ENCODE data around the gene PGR. TPM values are rescaled to one million over a fixed set of nuclear protein-coding genes. Genes with fewer than 3 reads are reported as not detected.

Gene PGR
- total RNA-seq, 1 experiment from 2014 or later: 0.20 TPM

DNA sequence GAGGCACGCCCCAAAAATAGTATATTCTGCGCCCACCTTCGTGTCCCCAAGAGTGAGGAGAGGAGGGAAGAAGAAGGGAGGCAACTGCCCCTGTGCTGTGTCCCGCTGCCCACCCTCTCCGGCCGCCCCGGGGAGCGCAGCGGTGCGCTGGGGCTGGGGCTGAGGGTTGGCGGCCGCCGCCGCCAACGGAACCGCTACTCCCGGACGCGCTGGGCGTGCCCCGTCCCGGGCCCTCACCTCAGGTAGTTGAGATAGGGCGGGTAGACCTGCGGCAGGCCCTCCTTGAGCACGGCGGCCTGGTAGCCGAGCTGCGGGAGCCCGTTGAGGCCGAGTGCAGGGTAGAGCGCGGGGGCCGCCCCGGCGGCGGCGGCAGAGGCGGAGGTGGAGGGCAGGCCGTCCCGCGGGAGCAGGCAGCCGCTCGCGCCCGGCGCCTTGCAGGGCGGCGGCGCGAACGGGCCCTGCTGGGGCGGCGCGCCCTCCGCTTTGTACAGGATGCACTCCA is 2.4 kb downstream of the PGR start (continued):
- TF ChIP-seq ZNF425 (CRISPR knock-in tag; conservative IDR thresholded peaks at IDR 0.05): no peak
- no peak for TF ChIP-seq NFYB (CRISPR knock-in tag; conservative IDR thresholded peaks at IDR 0.05; ENCODE audit: low read depth)
- TF ChIP-seq, protein P1, sequence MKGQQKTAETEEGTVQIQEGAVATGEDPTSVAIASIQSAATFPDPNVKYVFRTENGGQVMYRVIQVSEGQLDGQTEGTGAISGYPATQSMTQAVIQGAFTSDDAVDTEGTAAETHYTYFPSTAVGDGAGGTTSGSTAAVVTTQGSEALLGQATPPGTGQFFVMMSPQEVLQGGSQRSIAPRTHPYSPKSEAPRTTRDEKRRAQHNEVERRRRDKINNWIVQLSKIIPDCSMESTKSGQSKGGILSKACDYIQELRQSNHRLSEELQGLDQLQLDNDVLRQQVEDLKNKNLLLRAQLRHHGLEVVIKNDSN (CRISPR knock-in tag; IDR thresholded peaks at IDR 0.05): no peak
- no peak for TF ChIP-seq NFE2L1 (CRISPR knock-in tag; IDR thresholded peaks at IDR 0.05)
- TF ChIP-seq RELA (CRISPR knock-in tag; IDR thresholded peaks at IDR 0.05; ENCODE audit: borderline replicate concordance): no peak
- TF ChIP-seq NFATC4 (CRISPR knock-in tag; IDR thresholded peaks at IDR 0.05): no peak

DNA sequence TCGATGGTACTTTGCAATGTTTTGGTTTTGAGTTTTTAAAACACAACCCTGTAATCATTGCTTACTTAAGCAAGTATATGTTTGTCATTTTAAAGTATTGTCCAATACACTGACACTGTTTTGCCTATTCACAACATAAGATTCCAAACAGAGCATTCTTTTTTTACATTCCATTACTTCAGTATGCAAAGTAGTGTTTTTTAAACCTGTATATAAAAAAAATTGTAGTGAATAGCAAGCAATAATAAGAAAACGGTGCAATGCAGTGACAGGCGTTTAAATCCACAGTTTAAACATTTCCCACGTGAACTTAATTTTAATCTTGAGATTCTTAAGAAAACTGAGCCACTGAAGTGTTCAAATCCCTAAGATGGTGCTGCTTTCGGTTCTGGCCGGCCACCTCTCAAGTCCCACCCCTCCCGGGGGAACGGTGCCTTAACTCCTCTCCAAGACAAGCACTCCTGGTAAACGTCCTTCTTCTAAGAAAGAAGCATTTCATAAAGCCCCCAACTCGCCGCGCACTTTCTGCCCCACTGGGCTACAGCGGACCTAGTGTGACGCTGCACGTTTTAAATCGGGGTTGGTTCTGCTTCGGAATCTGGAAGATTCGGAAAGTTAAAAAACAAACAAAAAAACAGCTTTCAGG is 2.9 kb downstream of the PGR start:
- Mint-ChIP-seq H3K4me3 (peak overlapping the region; percentile 81), H3K9me3 (no peaks in the 10 kb centered on the region), H3K4me1 (peaks cover 7% of the 10 kb centered on the region), H3K27me3 (ENCODE audit: low read depth) (peaks cover 85% of the 10 kb centered on the region), H3K27ac (no peak overlapping the region), H3K36me3 (no peaks in the 10 kb centered on the region)
- DNase-seq (ENCODE audit: low spot score) (peak; percentile 26), ATAC-seq (peak; percentile 4; the same call in 1 of the 2 replicates)
- ChIA-PET POLR2A (no interaction called here), CTCF (no interaction called here)
- TF ChIP-seq, protein P2, sequence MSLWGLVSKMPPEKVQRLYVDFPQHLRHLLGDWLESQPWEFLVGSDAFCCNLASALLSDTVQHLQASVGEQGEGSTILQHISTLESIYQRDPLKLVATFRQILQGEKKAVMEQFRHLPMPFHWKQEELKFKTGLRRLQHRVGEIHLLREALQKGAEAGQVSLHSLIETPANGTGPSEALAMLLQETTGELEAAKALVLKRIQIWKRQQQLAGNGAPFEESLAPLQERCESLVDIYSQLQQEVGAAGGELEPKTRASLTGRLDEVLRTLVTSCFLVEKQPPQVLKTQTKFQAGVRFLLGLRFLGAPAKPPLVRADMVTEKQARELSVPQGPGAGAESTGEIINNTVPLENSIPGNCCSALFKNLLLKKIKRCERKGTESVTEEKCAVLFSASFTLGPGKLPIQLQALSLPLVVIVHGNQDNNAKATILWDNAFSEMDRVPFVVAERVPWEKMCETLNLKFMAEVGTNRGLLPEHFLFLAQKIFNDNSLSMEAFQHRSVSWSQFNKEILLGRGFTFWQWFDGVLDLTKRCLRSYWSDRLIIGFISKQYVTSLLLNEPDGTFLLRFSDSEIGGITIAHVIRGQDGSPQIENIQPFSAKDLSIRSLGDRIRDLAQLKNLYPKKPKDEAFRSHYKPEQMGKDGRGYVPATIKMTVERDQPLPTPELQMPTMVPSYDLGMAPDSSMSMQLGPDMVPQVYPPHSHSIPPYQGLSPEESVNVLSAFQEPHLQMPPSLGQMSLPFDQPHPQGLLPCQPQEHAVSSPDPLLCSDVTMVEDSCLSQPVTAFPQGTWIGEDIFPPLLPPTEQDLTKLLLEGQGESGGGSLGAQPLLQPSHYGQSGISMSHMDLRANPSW (CRISPR knock-in tag; conservative IDR thresholded peaks at IDR 0.05; ENCODE audit: low read depth): no peak
- TF ChIP-seq ZBTB43 (CRISPR knock-in tag; IDR thresholded peaks at IDR 0.05) (no peak), NR2C2 (CRISPR knock-in tag; IDR thresholded peaks at IDR 0.05) (no peak), HMGA2 (CRISPR knock-in tag; IDR thresholded peaks at IDR 0.05) (no peak), ATF1 (CRISPR knock-in tag; IDR thresholded peaks at IDR 0.05) (no peak), FOXP1 (CRISPR knock-in tag; IDR thresholded peaks at IDR 0.05; ENCODE audit: borderline replicate concordance) (no peak), MYBL2 (CRISPR knock-in tag; IDR thresholded peaks at IDR 0.05) (no peak)
- TF ChIP-seq, protein P3, sequence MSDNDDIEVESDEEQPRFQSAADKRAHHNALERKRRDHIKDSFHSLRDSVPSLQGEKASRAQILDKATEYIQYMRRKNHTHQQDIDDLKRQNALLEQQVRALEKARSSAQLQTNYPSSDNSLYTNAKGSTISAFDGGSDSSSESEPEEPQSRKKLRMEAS (CRISPR knock-in tag; IDR thresholded peaks at IDR 0.05): no peak

- Mint-ChIP-seq H3K27ac (no peak overlapping the region), H3K36me3 (no peaks in the 10 kb centered on the region), H3K9me3 (no peaks in the 10 kb centered on the region), H3K27me3 (ENCODE audit: low read depth) (no peaks in the 10 kb centered on the region), H3K4me3 (no peak overlapping the region), H3K4me1 (no peaks in the 10 kb centered on the region)
- DNase-seq (ENCODE audit: low spot score) (no peak), ATAC-seq (no peak)
- POLR2A ChIA-PET: no interaction called here
- CTCF ChIA-PET: no interaction called here
- TF ChIP-seq ZNF416 (CRISPR knock-in tag; IDR thresholded peaks at IDR 0.05): no peak
- TF ChIP-seq OVOL2 (CRISPR knock-in tag; IDR thresholded peaks at IDR 0.05; ENCODE audit: borderline replicate concordance): no peak
- TF ChIP-seq, protein P1 (CRISPR knock-in tag; IDR thresholded peaks at IDR 0.05): no peak
- TF ChIP-seq, protein P4, sequence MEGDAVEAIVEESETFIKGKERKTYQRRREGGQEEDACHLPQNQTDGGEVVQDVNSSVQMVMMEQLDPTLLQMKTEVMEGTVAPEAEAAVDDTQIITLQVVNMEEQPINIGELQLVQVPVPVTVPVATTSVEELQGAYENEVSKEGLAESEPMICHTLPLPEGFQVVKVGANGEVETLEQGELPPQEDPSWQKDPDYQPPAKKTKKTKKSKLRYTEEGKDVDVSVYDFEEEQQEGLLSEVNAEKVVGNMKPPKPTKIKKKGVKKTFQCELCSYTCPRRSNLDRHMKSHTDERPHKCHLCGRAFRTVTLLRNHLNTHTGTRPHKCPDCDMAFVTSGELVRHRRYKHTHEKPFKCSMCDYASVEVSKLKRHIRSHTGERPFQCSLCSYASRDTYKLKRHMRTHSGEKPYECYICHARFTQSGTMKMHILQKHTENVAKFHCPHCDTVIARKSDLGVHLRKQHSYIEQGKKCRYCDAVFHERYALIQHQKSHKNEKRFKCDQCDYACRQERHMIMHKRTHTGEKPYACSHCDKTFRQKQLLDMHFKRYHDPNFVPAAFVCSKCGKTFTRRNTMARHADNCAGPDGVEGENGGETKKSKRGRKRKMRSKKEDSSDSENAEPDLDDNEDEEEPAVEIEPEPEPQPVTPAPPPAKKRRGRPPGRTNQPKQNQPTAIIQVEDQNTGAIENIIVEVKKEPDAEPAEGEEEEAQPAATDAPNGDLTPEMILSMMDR (IDR thresholded peaks at IDR 0.05): no peak
- TF ChIP-seq ATF6 (CRISPR knock-in tag; IDR thresholded peaks at IDR 0.05): no peak
Measured at GRCh38 chr11:101115671-101116160, 13.9 kb downstream of the PGR start.

Data from WTC11 (cell line).